Renal pelvis (tissue), 12 donors: ENCODE results near the gene TTR. TPM values are rescaled to one million over a fixed set of nuclear protein-coding genes. Genes with fewer than 3 reads are reported as not detected.

Experiments
- DNase-seq: peaks from one replicate; pipeline ENCODE4 v3.0.0-alpha.2; 2013
- long read RNA-seq, 16 experiments: transcript quantifications; one replicate each; lab custom pipeline, GENCODE V29; 2026
- polyA plus RNA-seq, 3 donors: library from polyadenylated mRNA; unstranded; fragments of 120-200 nt; gene quantifications; one replicate each; pipeline ENCODE4 v1.2.1, GENCODE V29; 2013; ENCODE audit not compliant: insufficient read length in 3 of 3

TTR gene
- under 1 TPM; 0.16 to 0.43 (median 0.34) TPM for polyA plus RNA-seq
- long read RNA-seq, donor 1, result 0 reads
- long read RNA-seq, donor 2, result 0 reads
- long read RNA-seq, donor 3, partial matches to known transcripts, result 0 of 1 reads
- long read RNA-seq, donor 3, other reads (novel, unspliced or antisense), result 0 of 1 reads
- long read RNA-seq, donor 4, partial matches to known transcripts, result 0 of 1 reads
- long read RNA-seq, donor 4, other reads (novel, unspliced or antisense), result 0 of 1 reads
- long read RNA-seq, donor 5, partial matches to known transcripts, result 0 of 1 reads
- long read RNA-seq, donor 5, other reads (novel, unspliced or antisense), result 0 of 1 reads
- long read RNA-seq, donor 6, result 0 reads
- long read RNA-seq, donor 7, partial matches to known transcripts, result 0 of 1 reads
- long read RNA-seq, donor 7, other reads (novel, unspliced or antisense), result 0 of 1 reads
- long read RNA-seq, donor 8, transcript TTR-201 (4 exons, 957 nt), result major isoform, 15 of 23 reads
- long read RNA-seq, donor 8, partial matches to known transcripts, result 8 of 23 reads
- long read RNA-seq, donor 8, other reads (novel, unspliced or antisense), result 0 of 23 reads
- long read RNA-seq, donor 9, partial matches to known transcripts, result 0 of 1 reads
- long read RNA-seq, donor 9, other reads (novel, unspliced or antisense), result 0 of 1 reads
- long read RNA-seq, donor 10, result 0 reads
- long read RNA-seq, donor 11, partial matches to known transcripts, result 0 of 1 reads
- long read RNA-seq, donor 11, other reads (novel, unspliced or antisense), result 0 of 1 reads
- long read RNA-seq, donor 12, partial matches to known transcripts, result 5 of 9 reads
- long read RNA-seq, donor 12, other reads (novel, unspliced or antisense), result 0 of 9 reads
- long read RNA-seq, donor 13, result 0 reads
- long read RNA-seq, donor 14, result 0 reads
- long read RNA-seq, donor 15, result 0 reads
- long read RNA-seq, donor 16, result 0 reads

DNA sequence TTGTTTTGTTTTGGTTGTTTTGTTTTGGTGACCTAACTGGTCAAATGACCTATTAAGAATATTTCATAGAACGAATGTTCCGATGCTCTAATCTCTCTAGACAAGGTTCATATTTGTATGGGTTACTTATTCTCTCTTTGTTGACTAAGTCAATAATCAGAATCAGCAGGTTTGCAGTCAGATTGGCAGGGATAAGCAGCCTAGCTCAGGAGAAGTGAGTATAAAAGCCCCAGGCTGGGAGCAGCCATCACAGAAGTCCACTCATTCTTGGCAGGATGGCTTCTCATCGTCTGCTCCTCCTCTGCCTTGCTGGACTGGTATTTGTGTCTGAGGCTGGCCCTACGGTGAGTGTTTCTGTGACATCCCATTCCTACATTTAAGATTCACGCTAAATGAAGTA lies at the start of gene TTR:
Gene TTR, plus strand, starts transcription at position 250 of the 400 bp plus-strand sequence. Its CDS starts 26 bp downstream, at position 276.
- DNase-seq, result no peak

DNA sequence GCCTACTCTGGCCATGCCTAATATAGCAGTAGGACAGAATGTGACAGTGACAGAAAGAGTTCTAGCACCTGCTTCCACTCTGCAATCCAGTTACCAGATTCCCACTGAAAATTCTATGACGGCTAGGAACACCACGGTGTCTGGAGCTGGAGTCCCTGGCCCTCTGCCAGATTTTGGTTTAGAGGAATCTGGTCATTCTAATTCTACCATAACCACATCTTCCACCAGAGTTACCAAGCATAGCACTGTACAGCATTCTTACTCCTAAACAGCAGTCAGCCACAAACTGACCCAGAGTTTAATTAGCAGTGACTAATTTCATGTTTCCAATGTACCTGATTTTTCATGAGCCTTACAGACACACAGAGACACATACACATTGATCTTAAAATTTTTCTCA lies 45.2 kb upstream of the TTR start:
- no peak for DNase-seq

DNA sequence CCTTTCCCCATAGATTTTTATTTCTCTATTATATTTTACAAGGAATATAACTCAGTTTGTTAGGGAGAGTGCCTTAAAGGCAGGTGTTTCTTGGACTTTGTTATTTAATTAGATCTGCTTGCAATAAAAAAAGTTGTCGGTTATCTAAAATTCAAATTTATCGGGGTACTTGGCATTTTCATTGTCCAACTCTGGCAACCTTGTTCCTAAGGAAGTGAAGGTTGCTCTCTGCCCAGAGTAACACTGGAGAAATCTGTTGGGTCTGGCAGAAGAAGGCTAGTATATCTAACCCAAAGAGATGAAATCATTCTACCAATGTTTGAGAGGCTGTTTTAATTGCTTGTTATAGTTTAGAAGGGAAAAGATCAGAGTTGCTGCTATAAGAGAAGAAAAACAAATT lies 42.8 kb upstream of the TTR start:
- no peak for DNase-seq

DNA sequence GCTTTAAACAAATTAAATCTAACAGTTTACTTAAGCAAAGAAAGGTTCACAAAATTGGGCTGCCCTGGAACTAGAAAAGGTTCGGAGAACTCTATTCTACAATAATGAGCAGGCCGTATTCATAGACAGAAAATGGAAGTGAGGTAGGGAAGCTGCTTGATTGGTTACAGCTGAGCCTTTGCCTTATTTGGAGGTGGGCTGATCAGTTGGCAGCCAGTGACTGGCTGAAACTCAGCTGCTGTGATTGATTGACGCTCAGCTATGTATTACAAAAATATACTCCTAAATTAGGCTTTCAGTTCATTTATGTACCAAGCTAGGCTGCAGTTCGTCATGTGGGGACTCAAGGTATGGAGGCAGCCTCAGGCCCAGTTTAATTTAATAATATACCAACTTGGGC lies 42.3 kb upstream of the TTR start:
- no peak for DNase-seq

DNA sequence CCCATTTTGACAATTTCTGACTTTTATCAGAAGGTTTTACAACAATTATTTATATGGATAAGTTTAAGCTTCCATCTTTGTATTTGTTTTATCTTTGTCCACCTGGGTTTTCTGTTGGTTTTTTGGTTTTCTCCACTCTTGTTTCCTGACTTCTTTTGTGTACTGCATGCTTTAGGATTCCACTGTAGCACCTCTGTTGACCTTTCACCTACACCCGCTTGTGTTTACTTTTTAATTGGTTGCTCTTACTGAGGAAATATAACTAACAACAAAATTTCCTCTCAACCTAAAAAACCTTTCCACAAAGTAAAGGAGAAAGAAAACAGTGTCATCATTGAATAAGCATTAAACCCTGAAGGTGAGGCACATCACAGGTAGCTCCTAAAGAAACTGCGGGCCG lies 39.8 kb upstream of the TTR start:
- no peak for DNase-seq

DNA sequence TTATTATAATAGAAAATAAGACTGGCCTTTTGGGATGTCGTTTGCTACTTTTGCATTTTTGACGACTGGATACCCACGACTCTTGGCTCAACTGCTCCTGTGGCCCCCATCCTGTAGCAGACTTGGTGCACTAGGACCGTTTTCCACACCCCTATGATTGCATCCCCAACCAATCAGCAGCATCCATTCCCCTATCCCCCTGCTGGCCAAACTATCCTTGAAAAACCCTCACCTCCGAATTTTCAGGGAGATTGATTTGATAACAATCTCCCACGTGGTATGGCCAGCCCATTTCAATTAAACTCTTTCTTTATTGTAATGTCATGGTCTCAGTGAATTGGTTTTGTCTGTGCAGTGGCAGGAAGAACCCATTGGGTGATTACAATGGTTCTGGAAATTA lies 37.9 kb upstream of the TTR start:
- DNase-seq, result no peak

DNA sequence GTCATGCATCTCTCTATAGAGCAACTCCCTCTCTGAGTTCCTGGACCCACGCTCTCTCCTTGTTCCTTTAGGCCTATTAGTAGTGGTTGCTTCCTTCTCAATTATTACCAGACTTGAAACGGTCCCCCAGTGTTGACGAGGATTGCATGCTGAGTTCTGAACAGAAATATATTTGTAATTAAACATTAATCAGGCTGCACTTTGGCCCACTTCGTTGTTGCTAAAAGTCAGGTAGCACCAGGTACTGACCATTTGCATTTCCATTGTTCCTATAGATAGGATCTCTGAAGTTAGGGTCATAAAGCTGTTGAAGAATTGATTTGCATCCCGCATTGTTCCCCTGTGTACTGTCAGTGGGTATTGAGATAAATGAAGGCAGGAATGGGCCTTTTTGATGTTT lies 36.9 kb upstream of the TTR start:
- no peak for DNase-seq

DNA sequence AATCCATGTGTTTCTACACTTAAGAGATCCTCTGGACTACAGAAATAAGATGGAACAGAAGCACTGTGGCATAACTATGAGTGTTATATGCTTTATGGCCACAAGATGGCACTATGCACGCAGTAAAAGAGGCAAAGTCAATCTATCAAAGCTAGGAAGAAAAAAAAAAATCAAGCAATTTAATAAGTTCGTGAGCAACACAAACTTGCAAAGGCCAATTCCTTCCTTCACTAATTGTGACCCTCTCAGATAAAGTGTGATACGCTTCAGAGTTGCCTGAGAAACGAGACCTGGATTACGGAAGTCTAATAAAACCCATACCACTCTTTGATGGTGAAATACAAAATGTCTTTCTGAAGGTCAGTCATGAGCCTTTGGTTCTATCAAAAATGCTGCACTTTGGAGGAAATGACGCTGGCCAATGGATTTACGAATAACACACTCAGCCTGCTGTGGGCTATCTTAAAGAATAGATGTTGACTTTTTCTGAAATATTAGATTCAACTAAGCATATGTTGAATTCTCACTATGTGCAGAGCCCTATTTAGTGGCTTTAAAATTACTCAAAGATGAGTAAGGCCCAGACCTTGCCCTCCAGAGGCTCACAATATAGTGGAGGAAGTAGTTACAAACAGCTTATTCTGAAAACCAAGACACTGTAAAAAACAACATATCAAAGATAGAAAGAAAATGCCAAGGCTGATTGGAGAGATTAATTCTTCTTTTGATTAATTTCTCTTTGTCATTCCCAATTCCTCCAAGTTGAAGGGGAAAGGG lies 35.5 kb upstream of the TTR start:
- DNase-seq, result peak; percentile 64

DNA sequence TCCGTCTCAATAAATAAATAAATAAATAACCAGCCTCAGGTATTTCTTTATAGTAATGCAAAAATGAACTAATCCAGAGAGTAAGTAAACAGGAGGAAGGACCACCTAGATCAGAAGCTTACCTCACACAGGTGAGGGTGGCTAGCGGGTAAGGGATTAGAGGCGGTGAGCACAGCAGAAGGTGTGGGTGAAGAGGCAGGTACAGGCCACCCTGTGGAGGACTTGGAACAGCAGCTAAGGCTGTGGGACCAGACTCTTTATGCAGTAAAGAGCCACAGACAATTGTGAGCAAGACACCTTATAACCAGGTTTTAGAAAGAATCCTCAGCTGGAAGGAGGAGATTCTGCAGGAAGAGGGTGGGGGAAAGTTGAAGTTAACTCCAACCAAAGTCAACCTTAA lies 34.2 kb upstream of the TTR start:
- no peak for DNase-seq

DNA sequence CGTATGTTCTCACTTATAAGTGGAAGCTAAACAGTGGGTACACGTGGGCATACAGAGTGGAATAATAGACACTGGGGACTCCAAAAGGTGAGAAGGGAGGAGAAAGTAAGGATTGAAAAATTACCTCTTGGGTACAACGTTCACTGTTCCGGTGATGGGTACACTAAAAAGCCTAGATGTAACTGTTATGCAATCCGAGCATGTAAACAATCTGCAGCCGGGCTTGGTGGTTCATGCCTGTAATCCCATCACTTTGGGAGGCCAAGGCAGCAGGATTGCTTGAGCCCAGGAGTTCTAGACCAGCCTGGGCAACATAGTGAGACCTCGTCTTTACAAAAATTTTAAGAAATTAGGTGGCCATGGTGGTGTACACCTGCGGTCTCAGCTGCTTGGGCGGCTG lies 33.1 kb upstream of the TTR start:
- no peak for DNase-seq

DNA sequence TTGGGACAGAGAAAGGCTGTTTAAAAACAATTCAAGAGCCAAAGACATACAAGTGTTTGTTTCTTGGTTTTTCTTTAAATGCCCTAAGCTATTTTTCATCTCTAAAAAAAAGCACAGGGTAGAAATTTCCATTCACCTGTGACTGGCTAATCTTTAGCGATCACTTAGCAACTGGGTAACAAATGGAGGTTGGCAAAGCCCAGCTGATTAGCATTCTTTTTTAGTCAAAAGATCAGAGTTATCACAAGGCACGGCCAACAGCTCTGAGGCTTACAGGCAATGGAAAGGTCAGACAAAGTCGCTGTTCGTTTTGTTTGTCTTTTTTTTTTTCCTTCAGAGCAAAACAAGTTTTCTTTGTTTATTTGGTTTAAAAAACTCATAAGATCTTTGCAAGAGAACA lies 29.0 kb upstream of the TTR start:
- DNase-seq, result no peak

DNA sequence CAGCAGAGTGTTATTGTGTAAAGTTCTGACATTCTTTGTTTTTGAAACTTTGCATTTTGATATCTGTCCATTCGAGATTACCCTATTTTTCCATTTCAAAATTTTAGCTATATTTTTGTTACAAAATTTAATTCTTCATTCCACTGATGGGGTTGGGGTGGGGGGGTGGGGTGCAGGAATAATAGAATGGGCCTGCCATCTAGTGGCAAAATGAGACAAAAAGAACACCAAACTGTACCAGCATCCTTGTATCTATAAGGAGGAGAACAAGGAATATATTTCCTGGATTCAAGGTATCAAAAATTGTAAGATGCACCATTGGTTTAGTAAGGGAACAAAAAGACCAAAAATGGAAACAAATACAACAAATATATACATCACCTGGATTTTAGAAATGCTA lies 27.9 kb upstream of the TTR start:
- no peak for DNase-seq

DNA sequence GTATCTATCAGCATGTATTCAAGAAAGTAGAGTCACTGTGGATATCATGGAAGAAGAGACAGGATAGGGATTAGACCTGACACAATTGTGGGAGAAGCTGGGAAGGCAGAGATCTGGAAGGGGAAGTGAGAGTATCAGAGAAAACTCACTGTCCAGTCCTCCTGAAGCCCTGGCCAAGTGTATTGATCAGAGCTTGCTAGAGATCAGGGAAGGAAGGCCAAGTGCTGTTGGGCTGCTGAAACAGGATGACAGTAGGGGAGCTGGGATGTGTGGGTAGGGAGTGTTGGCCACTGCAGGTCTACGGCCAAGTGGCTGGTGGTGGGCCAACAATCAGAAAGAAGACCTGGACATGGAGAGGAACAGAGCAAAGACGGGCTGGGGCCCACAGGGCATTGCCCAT lies 26.3 kb upstream of the TTR start:
- no peak for DNase-seq

DNA sequence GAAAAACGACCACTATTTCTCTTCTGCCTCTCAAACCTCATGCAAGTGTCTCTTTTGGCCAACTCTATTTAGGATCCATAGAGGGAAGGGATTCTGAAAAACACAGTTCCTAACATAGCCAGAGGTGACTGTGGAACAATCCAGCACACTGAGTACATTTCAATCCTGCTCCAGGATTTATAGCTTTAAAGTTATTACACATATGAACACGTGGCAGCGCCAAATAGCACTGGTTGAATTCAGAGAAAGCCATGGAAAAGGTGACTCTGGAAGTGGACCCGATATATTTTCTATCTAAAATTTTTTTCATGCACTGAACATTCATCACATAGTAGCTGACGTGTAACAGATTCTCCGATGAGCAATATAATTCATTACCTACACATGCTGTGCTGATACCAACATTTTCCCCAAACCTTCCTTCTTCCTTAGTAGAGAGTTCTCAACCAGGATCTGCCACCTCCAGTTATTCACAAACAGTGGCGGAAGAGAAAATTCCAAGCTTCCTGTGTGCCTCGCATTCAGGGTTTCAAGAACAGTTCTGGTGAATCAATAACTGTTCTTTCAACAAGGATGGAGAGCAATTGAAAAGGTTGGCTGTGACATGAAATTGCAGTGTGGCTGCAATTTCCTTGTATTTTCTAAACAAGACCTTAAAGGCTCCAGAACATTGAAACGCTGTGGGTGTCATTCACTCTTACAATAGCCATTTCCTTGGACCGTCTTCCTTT lies 25.7 kb upstream of the TTR start:
- DNase-seq, result no peak

DNA sequence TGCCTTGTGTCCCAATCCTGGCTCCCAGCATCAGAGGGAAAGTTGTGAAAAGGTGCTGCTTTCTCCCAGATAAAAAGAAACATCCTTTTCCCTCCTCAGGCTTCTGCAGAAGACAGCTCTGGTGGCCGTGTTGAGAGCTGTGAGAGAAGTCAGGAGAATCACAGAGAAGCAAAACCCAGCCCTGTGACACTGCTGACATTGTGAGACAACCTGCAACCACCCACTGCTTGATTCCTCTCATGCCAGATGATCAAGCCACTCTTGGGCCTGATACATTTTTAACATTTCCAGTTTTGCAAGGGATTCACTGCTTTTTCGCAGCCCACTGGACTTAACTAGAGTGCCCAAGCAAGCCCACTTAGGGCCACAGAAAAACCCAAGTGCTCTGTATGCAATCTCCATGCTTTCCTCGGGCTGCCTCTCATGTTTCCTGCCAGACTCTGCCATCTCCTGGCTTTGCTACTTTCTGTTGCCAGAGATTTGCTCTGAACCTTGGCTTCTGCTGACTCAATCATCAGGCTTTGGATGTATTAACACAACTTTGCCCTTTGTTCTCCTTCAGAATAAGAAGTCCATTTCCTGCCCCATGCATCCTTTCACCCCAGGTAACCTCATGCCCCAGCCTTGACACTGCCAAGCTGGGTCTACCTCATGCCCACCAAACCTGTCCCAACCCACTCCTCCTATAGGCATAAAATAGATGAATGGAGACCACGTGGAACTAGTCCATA lies 24.9 kb upstream of the TTR start:
- no peak for DNase-seq

DNA sequence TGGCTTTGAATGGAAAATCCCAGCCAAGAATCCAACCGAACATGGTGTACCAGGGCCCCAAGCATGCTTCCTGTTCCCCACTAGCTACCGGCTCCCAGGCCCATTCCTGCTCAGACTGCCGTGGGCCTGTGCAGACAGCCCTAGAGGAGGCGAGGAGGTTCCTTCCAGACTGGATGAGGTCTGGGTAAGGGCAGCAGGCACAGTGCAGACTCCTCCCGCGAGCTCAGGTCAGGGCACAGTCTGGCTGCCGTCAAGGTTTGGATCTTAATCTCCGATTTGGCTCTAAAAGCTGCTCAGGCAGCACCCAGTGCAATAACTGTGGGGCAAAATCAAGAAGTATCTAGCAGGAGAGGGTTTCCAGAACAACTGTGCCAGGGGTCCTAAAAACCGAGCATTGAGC lies 19.3 kb upstream of the TTR start:
- DNase-seq, result no peak

DNA sequence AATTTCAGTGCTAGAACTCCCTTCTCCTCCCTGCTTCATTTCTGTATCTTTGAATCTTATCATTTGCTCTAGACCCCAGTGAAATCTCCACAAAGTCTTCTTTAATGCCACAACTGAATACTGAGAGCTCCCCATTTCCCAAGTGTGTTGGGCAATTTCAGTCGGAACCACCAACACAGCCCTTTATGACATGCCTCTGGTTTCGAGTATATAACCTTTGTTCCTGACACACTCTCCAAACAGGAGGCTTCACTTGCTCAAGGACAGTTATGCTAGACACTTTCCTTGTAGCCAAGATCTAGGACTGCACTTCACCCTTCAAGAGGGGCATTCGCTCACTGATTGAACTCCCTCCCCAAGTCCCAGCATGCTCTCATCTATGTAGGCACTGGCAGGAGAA lies 18.6 kb upstream of the TTR start:
- no peak for DNase-seq

DNA sequence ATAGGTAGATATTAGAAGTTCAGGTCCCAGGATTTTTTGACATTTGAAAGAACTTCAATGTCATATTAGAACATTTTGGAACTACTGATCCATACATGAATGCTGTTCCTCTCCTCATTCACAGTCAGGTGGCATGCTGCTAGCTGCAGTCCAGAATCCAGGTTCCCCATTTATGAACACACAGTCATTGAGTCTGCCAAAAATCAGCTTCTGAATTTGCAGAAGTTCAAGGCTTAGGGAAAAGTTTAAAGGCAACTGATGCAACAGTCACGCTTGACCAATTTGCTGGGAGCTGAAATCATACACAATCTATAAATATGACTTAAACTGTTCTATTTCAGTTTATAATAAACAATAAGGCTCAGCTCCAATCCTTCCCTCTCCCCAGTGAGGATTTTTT lies 17.3 kb upstream of the TTR start:
- no peak for DNase-seq

DNA sequence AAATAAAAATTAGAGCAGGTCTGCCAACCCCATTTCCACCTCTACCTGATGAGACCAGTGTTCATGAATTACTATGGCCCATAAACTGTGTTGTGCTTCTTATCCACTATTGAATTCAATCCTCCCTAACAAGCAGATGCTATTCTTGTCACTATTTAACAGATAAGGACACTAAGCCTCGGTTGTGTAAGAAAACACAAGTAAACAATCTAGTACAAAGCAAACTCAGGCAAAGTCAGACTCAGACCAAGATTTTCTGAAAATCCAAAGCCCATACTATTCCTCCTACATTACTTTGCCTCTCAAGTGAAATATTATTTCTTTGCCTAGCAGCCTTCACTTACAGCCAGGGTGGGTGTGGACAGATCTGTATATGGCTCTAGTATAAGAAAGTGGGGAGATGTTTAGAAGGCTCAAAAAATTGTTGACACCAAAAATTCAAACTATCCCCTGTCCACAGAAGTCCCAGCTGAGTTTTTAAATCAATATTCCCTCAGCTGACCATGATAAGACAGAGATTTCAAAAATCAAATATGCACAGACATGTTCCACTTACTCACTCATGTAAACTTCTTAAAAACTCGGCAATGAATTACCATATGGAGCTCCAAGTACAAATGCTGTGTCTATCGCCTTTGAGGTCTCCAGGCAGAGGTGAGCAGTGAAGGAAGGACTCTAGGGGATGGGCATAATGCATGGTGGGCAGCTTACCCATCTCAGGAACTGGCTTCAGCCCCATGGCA lies 16.0 kb upstream of the TTR start:
- DNase-seq, result no peak

DNA sequence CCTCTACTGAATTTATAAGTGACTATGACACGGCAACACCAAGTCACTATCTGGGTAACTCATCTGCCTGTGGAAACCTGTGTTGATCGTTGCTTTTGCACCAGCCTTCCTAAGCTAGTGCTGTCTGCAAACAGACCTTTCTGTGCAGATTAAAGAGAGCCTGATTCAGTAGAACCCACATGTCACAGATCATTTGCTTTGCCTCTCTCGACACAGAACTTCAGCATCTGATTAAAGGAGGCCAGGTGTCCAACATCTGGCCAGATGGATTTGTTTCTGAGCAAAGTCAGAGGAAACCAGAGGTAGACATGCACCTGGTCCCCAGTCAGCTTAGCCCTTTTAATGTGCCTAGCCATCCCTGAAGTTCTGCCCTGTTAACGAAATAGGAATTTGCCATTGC lies 15.0 kb upstream of the TTR start:
- DNase-seq, result no peak
